Measurements from ENCODE around the gene UNC93A. TPM values are rescaled to one million over a fixed set of nuclear protein-coding genes. Genes with fewer than 3 reads are reported as not detected.

UNC93A gene
- total and polyA plus RNA-seq, 7 donors: 0.45 TPM; not detected in 6

DNA sequence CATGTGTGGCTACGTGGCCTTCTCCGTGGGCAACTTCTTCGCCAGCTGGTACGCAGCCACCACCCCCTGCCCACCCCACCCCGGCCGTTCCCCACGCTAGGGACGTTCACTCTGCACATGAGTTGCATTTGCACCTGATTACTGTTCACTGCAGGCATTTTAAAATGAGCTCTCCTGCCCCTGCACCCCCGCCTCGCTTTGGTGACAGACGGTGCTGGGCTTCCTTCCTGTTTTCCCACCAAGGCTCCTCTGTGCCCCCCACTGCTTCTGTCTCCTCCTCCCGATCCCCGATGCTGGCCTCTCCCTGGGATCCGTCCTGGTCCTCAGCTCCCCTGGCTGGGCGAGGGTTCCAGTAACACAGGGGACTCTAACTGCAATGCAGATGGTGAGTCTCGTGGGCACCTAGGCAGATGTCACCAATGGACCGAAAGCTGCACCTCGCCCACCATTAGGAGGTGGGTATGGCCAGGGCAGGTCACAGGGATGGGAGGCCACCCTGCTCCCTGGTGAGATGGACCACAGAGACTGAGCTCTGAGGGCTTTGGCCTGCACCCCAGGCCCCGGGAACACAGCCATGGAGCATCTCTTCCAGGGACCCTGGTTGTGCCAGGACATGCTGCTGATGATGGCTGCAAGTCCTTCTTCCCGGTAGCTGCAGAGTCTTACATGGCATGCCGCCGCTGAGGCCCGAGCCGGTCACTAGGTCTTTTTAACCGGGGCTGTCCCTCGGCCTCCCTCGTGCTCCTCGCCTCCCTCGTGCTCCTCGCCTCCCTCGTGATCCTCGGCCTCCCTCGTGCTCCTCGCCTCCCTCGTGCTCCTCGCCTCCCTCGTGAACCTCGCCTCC, 3.8 kb downstream of the UNC93A start:
- H3K27me3 ChIP-seq: no peaks in the 10 kb centered on the region
- intact Hi-C loops (cut with DNase I): no loop called here
- no peak for DNase-seq
- no peaks in the 10 kb centered on the region for H3K4me1 ChIP-seq
- no peaks in the 10 kb centered on the region for H3K36me3 ChIP-seq
- H3K4me3 ChIP-seq: no peak overlapping the region
- TF ChIP-seq, protein P1, sequence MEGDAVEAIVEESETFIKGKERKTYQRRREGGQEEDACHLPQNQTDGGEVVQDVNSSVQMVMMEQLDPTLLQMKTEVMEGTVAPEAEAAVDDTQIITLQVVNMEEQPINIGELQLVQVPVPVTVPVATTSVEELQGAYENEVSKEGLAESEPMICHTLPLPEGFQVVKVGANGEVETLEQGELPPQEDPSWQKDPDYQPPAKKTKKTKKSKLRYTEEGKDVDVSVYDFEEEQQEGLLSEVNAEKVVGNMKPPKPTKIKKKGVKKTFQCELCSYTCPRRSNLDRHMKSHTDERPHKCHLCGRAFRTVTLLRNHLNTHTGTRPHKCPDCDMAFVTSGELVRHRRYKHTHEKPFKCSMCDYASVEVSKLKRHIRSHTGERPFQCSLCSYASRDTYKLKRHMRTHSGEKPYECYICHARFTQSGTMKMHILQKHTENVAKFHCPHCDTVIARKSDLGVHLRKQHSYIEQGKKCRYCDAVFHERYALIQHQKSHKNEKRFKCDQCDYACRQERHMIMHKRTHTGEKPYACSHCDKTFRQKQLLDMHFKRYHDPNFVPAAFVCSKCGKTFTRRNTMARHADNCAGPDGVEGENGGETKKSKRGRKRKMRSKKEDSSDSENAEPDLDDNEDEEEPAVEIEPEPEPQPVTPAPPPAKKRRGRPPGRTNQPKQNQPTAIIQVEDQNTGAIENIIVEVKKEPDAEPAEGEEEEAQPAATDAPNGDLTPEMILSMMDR (IDR thresholded peaks at IDR 0.05): no peak
- TF ChIP-seq EP300 (IDR thresholded peaks at IDR 0.05): no peak
- WGBS, 2 donors: 86 to 94% methylated on average over 38 of the region's 38 CpGs
- H3K9me3 ChIP-seq: no peaks in the 10 kb centered on the region
- H3K27ac ChIP-seq: no peak overlapping the region

DNA sequence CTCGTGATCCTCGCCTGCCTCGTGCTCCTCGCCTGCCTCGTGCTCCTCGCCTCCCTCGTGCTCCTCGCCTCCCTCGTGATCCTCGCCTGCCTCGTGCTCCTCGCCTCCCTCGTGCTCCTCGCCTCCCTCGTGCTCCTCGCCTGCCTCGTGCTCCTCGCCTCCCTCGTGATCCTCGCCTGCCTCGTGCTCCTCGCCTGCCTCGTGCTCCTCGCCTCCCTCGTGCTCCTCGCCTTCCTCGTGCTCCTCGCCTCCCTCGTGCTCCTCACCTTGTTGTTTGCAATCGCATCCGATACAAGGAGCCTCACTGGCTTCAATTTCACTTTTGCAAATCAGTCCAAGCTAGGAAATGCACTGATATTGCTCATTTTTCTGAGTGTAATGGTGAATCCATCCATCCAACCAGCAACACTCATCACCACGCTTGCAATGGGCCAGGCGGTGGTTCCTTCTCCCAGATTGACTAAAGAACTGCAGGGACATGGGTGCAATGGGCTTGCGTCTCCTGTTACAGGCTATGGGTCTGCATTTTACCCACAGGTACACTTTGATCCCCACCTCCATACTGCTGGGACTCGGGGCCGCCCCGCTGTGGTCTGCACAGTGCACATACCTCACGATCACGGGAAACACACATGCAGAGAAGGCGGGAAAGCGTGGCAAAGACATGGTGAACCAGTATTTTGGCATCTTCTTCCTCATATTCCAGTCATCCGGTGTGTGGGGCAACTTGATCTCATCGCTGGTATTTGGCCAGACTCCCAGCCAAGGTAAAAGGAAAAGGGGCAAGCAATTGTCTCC, 4.6 kb downstream of the UNC93A start:
- intact Hi-C loops (cut with DNase I): no loop called here

DNA sequence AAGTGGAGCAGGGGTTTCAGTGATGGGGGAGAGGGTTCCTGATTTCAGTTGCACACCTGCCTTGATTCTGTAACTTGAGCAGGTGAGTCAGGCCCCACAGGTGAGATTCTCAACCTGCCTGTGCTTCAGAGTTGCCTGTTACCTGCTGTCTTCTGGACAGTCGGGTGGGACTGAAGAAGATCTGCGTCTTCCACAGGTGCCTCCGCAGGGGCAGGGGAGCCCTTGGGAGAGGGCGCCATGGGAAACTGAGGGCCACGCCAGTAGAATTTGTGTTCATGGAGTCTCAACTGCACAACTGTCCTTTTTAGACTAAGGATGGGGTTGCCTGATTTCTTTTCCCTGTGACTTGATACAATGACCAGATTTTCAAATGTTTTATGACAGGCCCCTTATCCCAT, 5.2 kb downstream of the UNC93A start:
- H3K4me1 ChIP-seq: no peaks in the 10 kb centered on the region
- H3K27me3 ChIP-seq: no peaks in the 10 kb centered on the region
- H3K27ac ChIP-seq: no peak overlapping the region
- H3K36me3 ChIP-seq: no peaks in the 10 kb centered on the region
- intact Hi-C loops (cut with DNase I): no loop called here
- no peaks in the 10 kb centered on the region for H3K9me3 ChIP-seq
- 95 to 96% methylated on average over 5 of the region's 5 CpGs for WGBS, 2 donors
- TF ChIP-seq, protein P1 (IDR thresholded peaks at IDR 0.05): no peak
- TF ChIP-seq POLR2A (IDR thresholded peaks at IDR 0.05): no peak
- no peak for TF ChIP-seq POLR2AphosphoS5 (IDR thresholded peaks at IDR 0.05)
- TF ChIP-seq EP300 (IDR thresholded peaks at IDR 0.05): no peak
- no peak for DNase-seq
- H3K4me3 ChIP-seq: no peak overlapping the region

More for the DNA sequence above, 4.6 kb downstream of the UNC93A start:
- H3K36me3 ChIP-seq: no peaks in the 10 kb centered on the region
- DNase-seq: no peak
- H3K4me3 ChIP-seq: no peak overlapping the region
- no peak for TF ChIP-seq POLR2A (IDR thresholded peaks at IDR 0.05)
- TF ChIP-seq, protein P1 (IDR thresholded peaks at IDR 0.05): no peak
- TF ChIP-seq EP300 (IDR thresholded peaks at IDR 0.05): no peak
- no peak for TF ChIP-seq POLR2AphosphoS5 (IDR thresholded peaks at IDR 0.05)
- no peak overlapping the region for H3K27ac ChIP-seq
- no peaks in the 10 kb centered on the region for H3K27me3 ChIP-seq
- H3K4me1 ChIP-seq: no peaks in the 10 kb centered on the region
- WGBS, 2 donors: 95 to 96% methylated on average over 43 of the region's 43 CpGs
- no peaks in the 10 kb centered on the region for H3K9me3 ChIP-seq

DNA sequence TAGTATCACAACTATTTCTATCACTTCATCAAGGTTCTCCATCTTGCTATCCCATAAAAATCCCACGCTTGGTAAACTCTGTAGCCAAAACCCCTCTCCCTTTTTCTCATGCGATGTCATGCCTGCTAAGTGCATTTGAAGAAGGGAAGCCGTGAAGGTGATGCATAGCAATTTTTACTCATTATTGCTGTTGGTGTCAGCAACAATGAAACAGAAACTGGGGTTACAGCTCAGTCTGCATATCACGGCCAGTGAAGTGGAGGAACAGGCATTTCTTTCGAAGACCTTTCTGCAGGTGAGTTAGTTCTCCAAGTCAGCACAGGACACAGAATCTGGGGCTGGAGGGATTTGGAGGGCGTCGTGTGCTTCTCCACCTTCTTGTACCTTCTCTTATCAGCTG, 5.8 kb downstream of the UNC93A start:
- TF ChIP-seq POLR2AphosphoS5 (IDR thresholded peaks at IDR 0.05): no peak
- TF ChIP-seq, protein P1 (IDR thresholded peaks at IDR 0.05): no peak
- no peak for TF ChIP-seq POLR2A (IDR thresholded peaks at IDR 0.05)
- no peak for TF ChIP-seq EP300 (IDR thresholded peaks at IDR 0.05)
- DNase-seq: no peak
- WGBS, 2 donors: 88 to 91% methylated on average over 7 of the region's 7 CpGs

More for the DNA sequence above, 5.8 kb downstream of the UNC93A start:
- Histone ChIP-seq H3K4me1 (no peaks in the 10 kb centered on the region), H3K36me3 (no peaks in the 10 kb centered on the region), H3K27ac (no peak overlapping the region), H3K27me3 (no peaks in the 10 kb centered on the region), H3K4me3 (no peak overlapping the region), H3K9me3 (no peaks in the 10 kb centered on the region)
- intact Hi-C loops (cut with DNase I): no loop called here
